ENCODE results near the gene HS3ST3A1.
A peak's percentile ranks its signal among the peaks of the same experiment; 100 is the strongest.

Gene HS3ST3A1

DNA sequence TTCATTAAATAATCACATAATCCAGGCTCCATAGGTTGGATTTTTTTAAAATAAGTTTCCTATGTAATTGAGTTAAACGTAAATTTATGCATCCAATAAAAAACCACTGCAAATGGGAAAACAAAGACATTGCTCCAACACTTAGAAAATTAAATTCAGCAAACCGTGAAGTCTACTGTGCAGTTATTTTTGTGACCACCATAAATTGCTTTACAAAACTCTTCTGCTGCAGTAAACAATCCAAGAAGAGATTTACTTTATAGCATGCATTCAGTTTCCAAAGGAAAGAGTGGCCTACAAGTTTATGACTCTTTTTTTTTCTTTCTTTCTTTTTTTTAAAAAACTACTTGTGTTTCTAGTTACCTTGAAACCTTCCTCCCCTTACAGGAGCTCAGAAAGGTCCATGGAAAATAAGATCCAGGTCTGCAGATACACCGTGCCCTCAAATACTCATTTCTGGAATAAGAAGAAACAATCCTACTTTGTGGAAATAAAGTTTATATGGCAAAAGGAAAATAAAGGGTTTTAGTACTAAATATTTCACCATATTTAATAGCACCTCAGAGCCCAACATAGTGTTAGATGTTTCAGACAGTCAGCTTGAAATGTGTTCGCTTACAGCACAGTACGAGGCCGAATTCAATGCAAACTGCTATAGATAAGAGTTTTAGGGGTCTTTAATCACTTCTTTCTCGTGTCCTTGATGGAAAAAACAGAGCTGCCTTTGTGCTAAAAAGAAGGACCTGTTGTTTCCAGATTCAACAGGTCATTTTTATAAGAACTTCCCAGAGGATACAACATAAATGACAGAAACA lies 3.2 kb downstream of the HS3ST3A1 start:
- no peak for DNase-seq

DNA sequence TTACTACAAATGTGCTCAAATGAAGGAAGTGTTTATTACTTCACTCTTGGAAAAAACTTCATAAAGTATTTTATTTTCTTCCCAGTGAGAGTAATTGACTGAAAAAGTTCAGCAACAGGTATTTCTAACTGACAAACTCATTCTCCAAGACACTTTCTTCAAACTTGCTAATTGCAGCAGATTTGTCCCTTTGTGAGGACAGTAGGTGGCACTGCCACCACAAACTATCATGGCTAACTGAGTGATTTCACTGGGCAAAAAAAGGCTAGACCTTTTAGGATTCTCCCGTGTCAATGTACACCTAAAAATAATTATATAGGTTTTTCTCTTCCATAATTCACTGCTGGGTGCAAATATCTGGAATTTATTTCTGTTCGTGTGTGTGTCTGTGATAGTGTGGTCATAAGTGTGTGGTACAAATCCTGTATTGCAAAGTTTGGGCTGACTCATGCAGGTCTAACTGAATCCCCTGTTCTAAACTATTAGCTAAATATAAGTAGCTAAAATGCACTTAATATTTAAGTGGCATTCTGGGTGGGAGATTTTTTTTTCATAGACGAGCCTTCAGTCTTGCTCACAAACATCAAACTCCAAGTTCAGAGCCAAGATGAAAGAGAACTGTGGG lies 3.9 kb downstream of the HS3ST3A1 start:
- peak; percentile 14 for DNase-seq

DNA sequence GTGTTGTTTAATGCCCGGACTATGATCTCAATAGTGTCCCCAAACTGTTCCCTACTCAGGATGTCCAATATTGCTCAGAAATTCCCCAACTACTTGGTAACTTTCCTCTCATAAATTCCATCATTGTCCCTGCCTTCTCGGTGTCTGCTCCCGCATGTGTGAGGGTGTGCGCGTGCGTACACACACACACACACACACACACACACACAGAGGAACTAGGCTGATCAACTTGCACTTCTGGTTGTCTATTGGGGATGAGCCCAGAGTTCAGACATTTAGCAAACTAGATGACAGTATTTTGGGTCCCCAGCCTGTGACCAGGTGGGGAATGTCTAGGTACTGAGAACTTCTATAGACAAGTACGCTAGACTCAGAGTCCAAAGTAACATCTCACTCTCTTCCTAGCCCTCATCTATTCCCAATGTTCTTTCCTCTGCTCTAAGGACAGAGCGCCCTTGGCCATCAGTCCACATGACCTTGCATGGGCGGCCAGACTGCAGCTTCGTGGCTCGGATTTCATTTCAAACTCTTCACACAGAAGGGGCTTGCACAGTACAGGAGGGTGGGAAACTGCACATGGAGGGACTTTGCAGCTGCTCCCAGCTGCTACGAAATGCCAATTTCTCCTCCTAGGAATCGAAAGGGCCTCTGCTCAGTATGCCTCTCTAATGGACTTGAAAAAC lies 5.3 kb downstream of the HS3ST3A1 start:
- no peak for DNase-seq

DNA sequence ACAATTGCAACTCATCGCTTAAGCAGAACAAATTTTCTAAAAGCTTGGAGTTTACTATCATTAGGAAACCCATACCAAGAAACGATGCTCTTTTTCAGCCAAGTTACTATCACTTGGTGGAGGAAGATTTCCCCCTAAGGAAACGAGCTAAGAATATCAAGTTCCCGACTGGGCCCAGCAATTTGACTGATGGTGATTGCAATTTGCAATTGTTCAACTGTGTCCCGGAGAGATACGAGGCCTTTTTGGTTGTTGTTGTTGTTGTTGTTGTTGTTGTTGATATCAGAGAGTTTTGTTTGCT lies 6.2 kb downstream of the HS3ST3A1 start:
- no peak for DNase-seq

DNA sequence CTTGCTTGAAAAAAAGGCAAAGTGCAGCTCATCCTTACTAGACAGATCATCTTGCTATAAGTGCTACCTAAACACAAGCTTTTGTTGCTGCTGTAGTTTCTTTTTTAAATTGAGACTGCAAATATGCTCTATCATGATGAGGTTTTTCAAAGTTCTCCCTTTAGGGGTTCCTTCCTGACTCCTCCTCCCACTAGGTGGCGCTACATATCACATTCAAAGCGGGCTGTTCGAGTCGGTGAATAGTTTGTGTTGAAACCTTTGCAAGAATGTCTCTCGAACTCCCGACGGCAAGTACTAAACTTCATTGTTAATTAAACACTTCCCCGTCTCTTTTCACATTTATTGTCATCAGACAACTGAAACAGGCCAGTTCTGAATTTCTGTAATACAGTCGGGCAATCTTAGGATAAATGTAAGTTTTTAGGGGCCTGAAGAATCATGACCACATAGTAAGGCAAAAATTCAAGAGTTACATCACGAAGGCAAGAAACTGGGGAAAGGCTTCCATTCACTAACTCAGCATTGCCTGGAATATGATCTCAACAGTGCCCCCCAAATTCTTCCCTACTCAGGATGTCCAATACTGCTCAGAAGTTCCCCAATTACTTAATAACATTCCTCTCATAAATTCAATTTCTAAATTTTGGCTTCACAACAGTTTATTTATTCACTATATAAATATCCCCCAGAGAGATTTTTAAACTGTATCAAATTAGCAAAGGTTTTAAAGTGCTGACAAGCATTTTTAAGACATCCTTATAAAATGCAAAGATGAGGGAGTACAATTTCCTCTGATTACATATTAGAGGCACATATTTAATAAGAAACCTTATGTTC lies 6.7 kb downstream of the HS3ST3A1 start:
- peak; percentile 80 for DNase-seq

DNA sequence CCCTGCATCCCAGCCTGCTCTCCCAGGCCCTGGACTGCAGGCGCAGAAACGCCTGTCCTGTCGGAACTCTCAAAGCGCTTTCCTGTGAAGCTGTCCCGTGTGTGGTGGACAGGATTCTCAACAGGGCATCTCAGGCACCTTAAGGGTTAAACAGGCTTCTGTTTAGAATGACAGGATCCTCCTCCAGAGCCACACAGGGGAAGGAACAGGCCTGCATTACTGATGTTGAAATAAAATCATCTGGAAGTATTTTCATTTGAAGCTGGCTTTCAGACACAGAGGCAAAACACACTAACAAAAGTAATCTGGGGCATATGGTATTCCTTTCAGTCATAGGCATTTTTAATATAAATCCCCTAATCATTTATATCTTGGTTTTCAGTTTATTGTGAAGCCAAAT lies 7.4 kb downstream of the HS3ST3A1 start:
- no peak for DNase-seq

DNA sequence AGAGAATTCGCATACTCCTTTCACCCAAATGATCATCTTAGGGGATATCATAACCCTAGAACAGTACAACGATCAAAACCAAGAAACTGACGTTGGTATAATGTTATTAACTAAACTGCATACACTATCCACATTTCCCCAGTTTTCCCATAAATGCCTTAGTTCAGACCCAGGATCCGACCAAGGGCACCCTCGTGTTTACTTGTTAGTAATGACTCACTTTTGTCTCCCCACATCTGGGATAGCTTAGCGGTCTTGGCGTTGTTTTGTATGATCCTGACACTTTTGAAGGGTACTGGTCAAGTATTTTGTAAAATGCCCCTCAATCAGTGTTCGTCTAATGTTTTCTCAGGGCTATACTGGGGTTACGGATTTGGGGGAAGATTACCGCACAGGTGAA lies 8.0 kb downstream of the HS3ST3A1 start:
- no peak for DNase-seq

DNA sequence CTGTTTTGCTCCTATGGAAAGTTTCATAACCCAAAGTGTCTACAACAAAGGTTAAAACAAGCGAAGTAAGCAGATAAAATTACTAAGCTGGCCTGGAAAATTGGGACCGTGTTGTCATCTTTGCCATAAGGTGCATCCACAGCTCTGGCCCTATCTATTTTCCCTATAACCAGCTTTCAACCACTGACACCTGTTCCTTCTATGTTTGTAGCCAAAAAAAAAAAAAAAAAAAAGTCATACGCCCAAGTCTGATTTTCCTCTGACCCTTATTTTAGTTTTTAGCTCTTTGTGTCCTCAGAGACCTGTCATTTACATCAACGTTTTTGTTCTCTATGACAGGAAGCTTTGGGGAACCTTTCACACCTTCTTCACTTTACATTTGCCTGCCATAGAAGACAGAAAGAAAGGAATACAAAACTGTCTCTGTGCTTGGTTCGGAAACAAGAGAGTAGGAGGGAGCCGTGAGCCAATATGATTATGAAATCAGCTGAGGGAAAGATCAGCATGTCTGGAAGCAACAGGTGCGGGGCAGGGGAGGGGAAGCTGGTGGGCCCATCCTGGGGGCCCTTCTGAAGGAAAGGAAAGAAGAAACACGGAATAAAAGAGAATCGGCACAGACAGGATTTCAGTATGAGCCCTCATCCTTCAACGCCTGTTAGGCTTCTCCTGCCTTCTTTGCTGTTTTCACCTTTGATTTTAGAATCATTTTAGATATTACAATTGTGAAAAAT lies 8.5 kb downstream of the HS3ST3A1 start:
- no peak for DNase-seq

DNA sequence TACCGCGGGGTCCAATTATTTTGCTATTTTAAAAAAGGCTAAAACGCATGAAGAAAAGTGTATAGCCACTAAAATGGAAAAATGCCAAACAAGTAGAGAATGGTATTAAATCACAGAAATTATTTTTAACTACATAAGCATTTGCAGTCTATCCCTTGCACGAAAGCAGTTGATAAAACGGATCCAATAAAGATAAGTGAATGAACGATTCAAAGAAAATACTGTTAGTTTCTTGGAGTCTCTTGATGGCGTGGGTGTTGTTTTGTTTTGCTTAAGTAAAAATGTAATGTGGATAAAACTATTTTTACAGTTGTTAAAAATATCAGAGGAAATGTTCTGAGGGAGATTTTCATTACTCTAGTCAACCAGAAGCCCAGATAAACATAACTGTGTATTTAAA lies 9.3 kb downstream of the HS3ST3A1 start:
- DNase-seq, result no peak

DNA sequence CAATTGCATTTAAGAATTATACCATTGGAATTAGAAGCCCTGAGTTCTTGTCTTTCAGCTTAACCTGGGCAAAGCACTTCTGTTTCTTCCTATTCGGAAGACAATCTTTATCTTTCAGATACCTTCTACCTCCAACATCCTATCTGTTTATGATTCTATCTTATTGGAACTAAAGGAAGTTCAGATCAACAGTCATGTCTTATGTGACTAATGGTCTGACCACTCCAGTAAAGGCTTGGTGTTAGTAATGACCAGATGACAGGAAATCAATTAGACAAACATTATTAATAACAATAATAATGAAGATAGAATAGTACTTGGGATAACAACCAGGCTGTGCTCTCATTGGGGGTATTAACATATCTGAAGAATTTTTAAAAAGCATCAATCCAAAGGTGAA lies 11.3 kb downstream of the HS3ST3A1 start:
- DNase-seq, result no peak

DNA sequence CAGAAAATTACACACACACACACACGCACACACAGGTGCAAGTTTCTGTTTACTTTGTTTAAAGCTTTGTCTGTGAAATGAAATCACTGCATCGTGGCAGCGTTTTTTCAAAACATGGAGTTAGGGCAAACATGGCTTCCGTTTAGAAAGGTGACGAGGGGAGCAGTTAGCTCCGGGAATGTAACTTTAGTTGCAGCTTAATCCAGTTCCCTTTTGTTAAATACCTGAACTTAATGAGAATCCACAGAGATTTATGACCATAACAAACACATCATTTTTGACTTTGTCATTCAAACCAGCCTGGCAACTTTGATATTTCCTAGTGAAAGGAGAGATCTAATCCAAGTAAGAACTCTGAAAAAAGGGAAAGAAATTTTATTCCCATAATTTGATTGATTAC lies 12.1 kb downstream of the HS3ST3A1 start:
- DNase-seq, result no peak

DNA sequence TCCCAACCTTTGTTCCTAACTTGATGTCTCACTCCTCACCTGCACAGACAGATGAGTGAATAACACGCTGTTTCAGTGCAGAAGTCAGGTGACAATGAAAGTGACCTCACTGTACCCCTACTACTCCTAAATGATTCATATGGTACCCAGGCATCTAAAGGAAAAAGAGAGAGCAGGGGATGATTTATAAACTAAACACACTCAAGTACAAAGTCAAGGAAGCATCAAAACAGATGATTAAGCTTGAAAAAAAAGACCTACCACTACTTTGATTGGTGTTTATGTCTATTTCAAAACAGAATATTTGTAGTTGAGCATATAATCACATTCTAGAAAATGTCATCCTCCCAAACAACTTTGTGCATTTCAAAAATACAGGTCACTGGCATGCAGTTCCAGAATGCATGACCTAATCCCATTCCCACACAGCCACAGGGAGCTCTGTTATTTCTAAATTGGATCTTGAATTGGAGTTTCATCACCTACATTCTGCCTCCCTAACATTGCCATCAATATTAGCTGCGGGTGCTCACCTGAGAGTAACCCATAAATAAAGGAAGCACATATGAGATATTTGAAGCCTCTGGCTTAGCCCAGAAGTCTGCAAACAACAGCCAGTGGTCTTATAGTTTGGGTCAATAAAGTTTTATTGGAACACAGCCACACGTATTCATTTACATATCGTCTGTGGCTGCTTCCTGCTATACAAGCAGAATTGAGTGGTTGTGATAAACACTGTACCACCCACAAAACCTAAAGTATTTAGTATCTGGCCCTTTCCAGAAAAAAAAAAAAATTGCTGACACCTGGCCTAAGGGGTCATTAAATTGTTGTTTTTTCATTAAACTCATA lies 14.0 kb downstream of the HS3ST3A1 start:
- no peak for DNase-seq

DNA sequence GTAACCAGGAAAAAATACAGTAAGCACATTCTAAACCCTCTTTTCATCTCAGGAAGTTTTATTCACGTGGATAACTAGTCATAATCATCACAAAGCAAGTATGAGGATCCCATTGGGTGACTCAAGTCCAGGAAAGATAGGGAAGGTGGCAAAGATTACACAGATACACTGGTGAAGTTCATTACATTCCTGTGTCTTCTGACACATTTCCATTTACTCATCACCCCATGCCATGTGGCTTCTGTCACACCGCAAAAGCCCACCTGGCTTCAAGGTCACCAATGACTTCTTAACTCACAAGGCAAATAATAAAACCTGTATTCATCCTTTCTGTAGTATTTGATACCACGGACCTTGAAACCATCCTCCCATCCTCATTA lies 17.0 kb downstream of the HS3ST3A1 start:
- DNase-seq, result no peak

DNA sequence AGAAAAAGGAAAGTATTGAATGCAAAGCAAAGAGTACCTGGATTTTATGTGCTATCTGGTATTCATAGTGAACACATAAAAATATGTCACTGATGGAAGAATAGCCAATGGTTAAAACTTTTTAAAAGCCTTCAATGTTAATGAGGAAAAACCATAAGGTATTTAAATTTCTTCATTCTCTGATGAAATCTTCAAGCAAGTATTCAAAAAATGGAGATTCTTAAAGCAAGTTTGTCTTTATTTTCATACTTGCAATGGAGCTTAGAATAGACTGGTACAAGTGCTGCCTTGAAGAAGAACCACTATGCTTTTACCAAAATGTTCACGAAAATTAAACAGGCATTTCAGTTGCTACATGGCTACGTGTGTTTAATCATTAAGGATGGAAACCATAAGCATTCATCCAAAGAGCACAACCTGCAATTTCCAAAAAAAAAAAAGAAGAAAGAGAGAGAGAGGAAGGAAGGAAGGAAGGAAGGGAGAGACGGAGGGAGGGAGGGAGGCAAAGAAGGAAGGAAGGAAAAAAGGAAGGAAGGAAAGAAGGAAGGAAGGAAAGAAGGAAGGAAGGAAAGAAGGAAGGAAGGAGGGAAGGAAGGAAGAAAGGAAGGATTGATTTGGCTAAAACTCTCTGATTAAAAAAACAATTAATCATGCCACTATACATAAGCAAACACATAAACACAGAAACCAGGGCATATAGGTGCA lies 17.6 kb downstream of the HS3ST3A1 start:
- DNase-seq, result no peak

DNA sequence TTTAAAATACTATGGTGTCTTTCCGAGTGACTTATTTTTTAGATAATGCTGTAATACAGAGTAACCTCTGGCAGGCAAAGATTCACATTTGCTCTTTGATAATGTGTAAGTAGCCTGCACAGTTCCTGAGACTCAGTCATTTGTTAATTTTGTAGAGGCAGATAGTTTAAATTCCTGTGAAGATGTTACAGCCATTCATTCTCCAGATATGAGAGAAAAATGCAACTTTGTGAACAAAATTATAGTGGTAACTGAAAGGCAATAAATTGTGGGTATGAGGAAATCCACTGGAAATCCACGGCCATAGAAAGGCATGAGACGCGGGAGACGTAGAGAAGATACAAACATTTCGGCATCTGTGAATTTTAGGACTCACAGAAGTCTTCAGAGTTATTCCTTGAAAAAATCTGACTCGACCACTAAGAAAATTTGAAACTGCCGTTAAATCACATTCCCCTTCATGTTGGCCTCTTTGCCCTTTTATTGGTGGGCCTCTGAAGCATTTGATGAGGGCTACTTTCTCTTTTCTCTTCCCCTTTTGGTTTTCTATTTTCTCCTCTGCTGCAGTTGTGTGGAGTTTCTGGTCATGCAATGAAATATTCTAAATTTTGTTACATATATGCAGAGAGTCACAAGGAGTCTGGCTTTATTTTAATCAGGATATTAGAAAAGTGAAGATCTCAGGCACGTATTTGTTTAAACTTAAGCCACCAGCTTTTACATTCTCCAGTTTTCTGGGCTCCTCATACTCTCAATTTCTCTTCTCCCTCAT lies 18.8 kb downstream of the HS3ST3A1 start:
- no peak for DNase-seq

DNA sequence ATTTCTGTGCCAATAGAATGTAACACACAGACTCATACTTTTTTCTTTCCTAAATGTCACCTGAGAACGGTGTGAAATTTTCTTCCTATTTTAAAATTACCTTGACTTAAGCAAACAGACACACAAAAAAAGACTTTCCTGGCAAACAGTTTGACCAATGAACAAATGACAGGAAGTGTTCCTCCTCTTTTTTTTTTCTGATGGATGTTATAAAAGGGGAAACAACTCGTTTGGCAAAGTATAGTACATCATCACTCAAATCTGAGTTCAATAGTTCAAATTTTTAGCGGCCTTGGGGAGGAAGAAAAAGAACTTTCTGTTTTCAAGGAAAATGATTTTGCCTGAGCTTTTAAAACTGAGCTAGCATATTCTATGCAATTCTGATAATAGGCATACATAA lies 19.8 kb downstream of the HS3ST3A1 start:
- DNase-seq, result no peak

DNA sequence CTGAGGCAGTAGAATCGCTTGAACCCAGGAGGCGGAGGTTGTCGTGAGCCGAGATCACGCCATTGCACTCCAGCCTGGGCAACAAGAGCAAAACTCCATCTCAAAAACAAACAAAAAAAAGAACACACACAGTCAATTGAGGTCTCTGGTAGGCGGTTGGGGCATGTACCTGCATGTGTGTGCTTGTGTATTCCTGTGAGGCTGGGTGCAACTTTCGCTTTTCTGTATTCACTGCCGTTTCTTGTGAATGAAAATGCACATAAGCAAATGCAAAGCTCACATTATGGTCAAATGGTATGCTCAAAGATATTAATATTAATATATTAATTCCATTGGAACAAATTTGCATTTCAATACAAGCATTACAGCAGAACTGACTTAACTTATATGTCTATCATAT lies 20.9 kb downstream of the HS3ST3A1 start:
- DNase-seq, result no peak

DNA sequence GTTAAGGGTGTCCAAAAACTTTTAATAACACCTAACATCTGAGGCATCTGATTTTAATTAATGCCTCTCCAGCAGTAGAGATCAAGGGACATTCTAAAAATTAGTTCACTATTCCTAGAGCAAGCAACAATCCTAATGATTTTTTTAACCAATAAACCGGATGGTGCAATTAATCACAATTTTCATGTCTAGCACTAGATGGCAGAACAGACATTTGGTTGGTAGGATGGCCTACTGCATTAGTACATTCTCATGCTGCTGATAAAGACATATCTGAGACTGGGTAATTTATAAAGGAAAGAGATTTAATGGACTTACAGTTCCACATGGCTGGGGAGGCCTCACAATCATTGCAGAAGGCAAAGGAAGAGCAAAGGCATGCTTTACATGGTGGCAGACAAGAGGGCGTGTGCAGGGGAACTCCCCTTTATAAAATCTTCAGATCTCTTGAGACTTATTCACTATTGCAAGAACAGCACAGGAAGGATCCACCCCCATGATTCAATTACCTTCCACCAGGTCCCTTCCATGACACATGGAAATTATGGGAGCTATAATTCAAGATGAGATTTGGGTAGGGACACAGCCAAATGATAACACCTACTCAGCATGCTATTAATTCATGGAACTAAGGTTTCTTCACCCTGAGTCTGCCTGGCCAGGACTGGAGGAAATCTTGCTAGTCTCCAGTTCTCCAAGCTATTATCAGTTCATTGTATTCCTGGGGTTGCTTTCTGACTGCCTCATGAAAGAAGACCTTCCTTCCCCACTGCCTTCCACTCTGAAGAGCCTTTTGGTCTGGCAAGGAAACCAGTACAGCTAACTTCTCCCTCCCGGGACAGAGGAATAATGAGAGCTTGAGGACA lies 24.8 kb downstream of the HS3ST3A1 start:
- DNase-seq, result no peak

DNA sequence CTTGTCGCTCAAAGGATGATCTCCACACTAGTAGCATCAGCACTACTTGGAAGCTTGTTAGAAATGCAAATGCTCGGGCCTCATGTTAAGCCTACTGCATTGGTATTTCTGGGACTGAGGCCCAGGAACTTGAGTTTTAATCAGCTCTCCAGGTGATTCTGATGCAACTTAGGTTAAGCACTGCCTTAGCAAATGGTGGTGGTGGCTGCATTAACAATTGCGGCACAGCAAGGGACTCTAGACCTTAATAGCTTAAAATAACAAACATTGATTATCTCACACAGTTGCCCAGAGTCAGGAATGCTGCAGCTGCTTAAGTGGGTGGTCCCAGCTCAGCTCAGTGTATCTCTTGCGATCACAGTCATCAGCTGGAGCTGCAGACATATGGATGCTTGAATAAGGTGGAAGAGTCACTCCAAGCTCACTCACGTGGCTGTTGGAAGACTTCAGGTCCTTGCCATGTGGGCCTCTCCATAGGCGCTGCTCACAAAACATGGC lies 25.8 kb downstream of the HS3ST3A1 start:
- DNase-seq, result no peak
